RKO (cell line): ENCODE results near the gene RTL1.

ENCODE experiments used
- DNase-seq: peaks from one replicate; pipeline ENCODE4 v3.0.0-alpha.2; 2016; ENCODE audit warnings: low spot score

Gene RTL1

DNA sequence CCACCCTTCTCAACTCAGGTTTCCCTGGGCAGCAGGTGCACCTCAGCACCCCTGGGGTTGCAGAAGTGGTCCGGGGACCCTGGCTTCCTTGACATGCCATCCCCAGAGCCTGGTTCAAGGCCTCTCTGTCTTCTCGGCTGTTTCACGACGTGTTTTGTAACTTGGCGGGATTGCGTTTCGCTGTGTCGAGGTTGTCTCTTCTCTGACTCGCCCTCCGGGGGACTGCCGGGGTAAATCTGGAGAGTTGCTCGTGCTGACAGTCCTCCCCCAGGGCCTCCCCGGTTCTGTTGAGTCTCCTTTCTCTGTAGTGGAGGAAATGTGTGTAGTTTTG is 52.0 kb downstream of the RTL1 start:
- no peak for DNase-seq

GRCh38 chr14:100850841-100851585 is 52.5 kb downstream of the RTL1 start:
- DNase-seq, result peak; percentile 58

GRCh38 chr14:100849115-100849781 is 54.3 kb downstream of the RTL1 start:
- no peak for DNase-seq

DNA sequence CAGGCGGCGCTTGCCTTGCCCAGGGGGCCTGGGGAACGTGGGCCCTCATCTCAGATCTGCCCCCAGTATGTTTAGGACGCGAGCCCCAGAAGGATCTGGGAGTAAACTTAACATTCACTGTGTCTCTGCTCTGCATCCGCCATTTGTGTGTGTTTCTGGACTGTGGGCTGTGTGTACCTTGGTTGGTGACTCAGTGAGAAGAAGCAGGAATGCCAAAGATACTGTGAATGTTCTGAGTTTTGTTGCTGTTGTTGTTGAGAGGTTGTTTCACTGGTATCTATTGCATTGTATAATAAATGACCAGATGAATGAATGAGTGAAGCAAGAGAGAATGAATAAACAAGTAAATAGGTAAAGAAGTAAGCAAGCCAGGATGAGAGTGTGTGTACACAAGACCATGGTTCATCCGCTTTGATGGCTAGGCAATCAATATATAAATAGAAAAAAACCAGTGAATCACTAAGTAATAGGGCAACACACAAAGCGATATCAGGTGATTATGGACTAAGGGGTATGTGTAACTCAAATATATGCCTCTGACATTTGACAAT is 57.1 kb downstream of the RTL1 start:
- DNase-seq, result no peak

- DNase-seq, result no peak
These were observed 58.2 kb downstream of the RTL1 start for GRCh38 chr14:100845341-100845740.

GRCh38 chr14:100844846-100845245 is 58.7 kb downstream of the RTL1 start:
- no peak for DNase-seq

DNA sequence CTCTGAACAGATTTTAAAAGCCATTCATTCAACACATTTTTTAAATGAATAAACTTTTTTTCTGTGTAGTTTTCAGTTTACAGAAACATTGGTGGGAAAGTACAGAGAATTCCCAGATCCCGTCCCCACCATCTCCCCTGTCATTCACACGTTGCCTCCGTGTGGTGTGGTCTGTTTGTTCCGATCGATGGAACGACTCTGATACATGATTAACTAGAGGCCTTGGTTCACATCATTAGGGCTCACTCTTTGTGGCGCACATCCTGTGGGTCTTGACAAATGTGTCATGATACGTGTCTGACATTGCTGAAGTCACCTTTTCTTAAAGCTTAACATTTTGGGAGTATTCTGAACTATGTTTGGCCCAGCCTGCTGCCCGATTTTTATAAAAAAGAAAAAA is 59.1 kb downstream of the RTL1 start:
- no peak for DNase-seq

DNA sequence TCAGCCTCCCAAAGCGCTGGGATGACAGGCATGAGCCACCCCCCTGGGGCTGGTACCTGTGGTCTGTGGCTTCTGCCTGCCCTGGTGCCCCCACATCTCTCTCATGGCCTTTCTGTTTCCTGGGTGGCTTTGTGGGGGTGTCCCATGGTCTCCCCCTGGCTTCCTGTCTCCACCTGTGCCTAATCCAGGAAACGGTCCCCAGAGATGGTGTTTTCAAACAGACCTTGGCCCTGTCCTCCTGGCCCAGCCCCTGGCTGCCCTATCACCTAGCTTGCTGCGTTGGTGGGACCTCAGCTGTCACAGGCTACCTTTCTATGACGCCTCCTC is 59.5 kb downstream of the RTL1 start:
- no peak for DNase-seq

GRCh38 chr14:100842799-100843198 is 60.7 kb downstream of the RTL1 start:
- DNase-seq, result no peak

DNA sequence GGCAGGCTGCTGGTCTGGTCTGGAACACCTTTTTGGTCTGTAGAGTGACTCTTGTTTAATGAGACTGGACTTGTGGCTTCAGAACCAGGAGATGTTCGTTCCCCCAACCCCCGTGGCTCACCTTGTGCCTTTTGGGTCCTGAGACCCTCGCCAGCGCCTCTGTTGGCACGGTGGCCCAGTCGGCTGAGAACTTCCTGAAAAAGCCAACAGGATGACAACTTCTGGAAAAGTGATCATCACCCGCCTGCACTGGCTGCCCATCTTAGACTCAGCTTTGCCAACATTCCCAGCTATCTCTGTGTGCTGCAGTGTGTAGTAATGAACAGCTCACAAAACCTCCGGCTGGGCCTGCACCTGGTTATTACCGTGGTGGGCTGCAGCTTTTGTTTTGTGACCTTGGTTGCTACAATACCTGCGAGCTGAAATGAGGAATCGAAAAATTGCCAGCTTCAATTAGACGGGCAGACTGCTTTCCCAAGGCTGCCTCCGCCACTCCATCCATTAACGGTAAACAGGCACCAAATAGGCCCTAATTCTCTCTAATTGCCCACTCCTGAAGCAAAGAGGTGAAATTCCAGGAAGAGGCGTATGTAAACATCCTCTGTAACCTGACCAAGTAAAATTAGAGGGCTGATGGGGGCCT is 61.6 kb downstream of the RTL1 start:
- no peak for DNase-seq

DNA sequence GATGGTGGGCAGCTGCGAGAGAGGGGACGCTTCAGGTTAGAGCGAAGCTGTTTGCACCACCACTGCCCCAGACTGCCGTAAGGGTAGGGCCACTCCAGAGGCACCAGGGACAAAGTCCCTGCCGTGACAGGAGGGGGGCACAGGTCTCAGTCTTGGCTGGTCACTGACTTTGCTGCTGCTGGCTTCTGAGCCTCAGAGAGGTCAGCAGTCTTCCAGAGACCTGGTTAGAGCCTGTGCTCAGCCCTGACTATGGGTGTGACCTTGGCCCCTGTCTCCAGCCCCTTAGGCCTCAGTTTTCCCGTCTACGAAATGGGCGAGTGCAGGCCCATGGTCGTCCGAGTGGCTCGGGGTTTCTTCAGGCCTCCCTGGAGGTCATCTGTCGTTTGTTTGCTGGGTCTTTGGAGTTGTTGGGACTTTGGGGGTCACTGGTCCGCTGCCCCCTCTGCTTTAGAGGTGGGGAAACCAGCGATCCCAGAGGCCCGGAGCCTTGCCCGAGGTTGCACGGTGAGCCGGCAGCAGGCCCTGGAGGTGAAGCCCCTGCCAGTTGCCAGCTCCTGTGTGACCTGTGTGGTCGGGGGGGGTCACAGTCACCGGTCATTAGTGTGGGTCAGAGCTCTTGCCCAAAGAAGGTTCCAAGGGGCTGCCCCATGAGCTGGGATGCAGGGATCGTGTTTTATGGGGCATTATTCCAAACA is 62.3 kb downstream of the RTL1 start:
- no peak for DNase-seq

GRCh38 chr14:100840286-100841065 is 63.0 kb downstream of the RTL1 start:
- no peak for DNase-seq

GRCh38 chr14:100839681-100840111 is 63.8 kb downstream of the RTL1 start:
- no peak for DNase-seq

DNA sequence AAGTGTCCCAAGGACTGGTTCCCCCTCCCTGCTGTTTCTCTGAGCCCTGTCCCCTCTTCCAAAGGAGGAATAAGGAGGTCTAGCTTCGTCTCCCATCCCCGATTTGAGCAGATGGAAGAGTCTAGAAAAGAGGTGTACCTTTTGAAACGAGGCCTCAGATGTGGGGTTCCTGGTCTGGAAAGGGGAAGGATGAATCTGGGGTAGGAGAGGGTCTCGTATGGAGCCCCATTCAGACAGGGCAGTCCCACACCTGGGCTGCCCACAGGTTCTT is 64.3 kb downstream of the RTL1 start:
- DNase-seq, result no peak

DNA sequence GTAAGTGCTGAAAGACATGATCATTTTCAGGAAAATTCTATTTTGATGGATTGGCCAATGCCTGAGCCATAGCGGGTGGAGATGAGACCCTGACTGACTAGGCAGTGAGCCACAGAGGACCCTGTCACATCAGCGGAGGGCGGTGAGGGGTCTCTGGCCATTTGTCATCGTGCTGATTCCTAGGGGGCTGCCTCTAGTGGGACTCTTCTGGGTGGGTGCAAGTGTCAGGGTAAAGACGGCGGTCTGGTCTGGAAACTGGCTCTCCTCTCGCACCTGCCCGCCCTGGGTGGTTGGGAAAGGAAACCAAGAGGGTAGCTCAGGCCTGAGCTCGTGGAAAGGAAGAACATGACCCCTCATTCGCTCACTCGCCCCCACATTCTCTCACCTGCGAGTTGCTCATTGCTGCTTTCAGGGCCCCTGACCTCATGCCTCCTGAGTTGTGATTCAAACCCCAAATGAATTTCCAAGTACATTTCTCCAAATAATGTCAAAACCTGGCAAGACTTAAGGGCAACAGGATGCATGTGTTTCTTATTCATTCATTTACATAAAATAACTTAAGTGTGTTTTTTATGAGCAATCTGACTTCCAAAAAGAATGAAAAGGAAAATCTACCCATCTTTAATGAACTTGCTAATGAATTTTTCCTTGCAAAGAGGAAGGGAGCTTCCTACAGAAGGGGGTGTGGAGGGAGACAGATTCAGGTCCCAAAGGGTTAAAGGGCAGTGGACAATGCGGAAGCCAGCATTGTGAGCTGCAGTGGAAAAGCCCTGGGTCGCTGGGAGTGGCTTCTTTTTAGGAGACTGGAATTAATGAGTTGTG is 64.8 kb downstream of the RTL1 start:
- DNase-seq, result no peak

GRCh38 chr14:100837805-100838350 is 65.6 kb downstream of the RTL1 start:
- no peak for DNase-seq

- DNase-seq, result no peak
These were observed 66.3 kb downstream of the RTL1 start for GRCh38 chr14:100836941-100837804.

- DNase-seq, result no peak
These were observed 67.2 kb downstream of the RTL1 start for GRCh38 chr14:100836311-100836805.

DNA sequence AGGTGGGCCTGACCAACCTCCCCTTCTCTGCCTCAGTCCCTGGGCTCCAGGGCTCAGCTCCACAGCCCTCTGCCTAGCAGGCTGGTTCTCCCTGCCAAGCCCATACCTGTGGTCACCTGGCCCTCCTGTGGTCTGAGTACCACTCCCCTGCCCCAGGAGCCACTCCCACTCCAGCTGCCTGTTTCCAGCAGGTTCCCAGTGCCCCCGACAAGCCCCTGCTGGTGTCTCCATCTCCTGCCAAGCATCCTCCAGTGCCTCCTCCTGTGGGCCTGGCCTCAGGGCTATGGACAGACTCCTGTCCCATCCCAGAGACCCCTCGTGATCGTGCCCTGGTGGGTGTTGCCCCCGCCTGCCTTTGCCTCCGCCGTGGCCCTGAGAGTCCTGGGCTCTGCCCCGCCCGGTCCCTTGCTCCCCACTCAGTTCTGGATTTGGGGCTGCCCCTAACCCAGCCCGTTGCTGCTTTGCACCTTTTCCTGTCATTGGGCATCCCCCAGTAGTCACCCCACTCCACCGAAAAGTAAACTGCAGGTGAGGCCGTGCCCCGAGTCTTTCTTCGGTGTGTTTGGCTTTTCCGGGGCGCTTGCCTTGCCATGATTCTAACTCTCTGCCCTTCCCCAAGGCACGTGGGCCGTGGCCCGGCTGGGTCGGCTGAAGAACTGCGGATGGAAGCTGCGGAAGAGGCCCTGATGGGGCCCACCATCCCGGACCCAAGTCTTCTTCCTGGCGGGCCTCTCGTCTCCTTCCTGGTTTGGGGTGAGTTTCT is 67.8 kb downstream of the RTL1 start:
- DNase-seq, result no peak
